H9 (cell line): ENCODE results near the gene AQP3. TPM values are rescaled to one million over a fixed set of nuclear protein-coding genes. Genes with fewer than 3 reads are reported as not detected.
A peak's percentile ranks its signal among the peaks of the same experiment; 100 is the strongest.

ENCODE experiments used
- DNase-seq: peaks from one replicate; pipeline ENCODE4 v3.0.0-alpha.2; 2017
- H2AFZ ChIP-seq: one replicate; pipeline ENCODE4 v1.6.1; 2013; ENCODE audit warnings: mild to moderate bottlenecking, low read length, control low read depth, moderate library complexity
- H2AK5ac ChIP-seq: 2 replicates; pipeline ENCODE4 v1.6.1; 2013; ENCODE audit warnings: low read length, control low read depth, mixed read lengths; ENCODE audit not compliant: insufficient read length
- H2BK120ac ChIP-seq: one replicate; pipeline ENCODE4 v1.6.1; 2013; ENCODE audit warnings: low read depth, mild to moderate bottlenecking, low read length, control low read depth, inconsistent platforms; ENCODE audit not compliant: poor library complexity, severe bottlenecking
- H2BK12ac ChIP-seq: 2 replicates; pipeline ENCODE4 v1.6.1; 2013; ENCODE audit warnings: low read length, control low read depth, mixed read lengths, low read depth; ENCODE audit not compliant: insufficient read length
- H2BK15ac ChIP-seq: 2 replicates; pipeline ENCODE4 v1.6.1; 2013; ENCODE audit warnings: low read depth, low read length, control low read depth
- H2BK20ac ChIP-seq: one replicate; pipeline ENCODE4 v1.6.1; 2013; ENCODE audit warnings: low read depth, mild to moderate bottlenecking, low read length, control low read depth, inconsistent platforms; ENCODE audit not compliant: poor library complexity, severe bottlenecking
- H2BK5ac ChIP-seq: 2 replicates; pipeline ENCODE4 v1.6.1; 2013; ENCODE audit warnings: low read length, control low read depth, mixed read lengths; ENCODE audit not compliant: insufficient read length
- H3K14ac ChIP-seq: 2 replicates; pipeline ENCODE4 v1.6.1; 2013; ENCODE audit warnings: low read length, control low read depth; ENCODE audit not compliant: insufficient read depth
- H3K18ac ChIP-seq: 2 replicates; pipeline ENCODE4 v1.6.1; 2013; ENCODE audit warnings: low read depth, mild to moderate bottlenecking, mixed read lengths, low read length, control low read depth; ENCODE audit not compliant: insufficient read length
- H3K23ac ChIP-seq: 2 replicates; pipeline ENCODE4 v1.6.1; 2013; ENCODE audit warnings: low read length, control low read depth, mixed read lengths, low read depth; ENCODE audit not compliant: insufficient read length
- H3K23me2 ChIP-seq: 2 replicates; pipeline ENCODE4 v1.6.1; 2013; ENCODE audit warnings: low read depth, mild to moderate bottlenecking, mixed read lengths, low read length, control low read depth; ENCODE audit not compliant: insufficient read length, poor library complexity, severe bottlenecking
- H3K27ac ChIP-seq: 2 replicates; pipeline ENCODE4 v1.5.1; 2013; ENCODE audit warnings: low read length, control low read depth, mixed read lengths, low read depth; ENCODE audit not compliant: insufficient read length
- H3K27me3 ChIP-seq: 2 replicates; pipeline ENCODE4 v1.6.1; 2013; ENCODE audit warnings: low read length, control low read depth, inconsistent platforms; ENCODE audit not compliant: insufficient read depth
- H3K4ac ChIP-seq: 2 replicates; pipeline ENCODE4 v1.6.1; 2013; ENCODE audit warnings: low read depth, mild to moderate bottlenecking, control low read depth, inconsistent platforms, low read length, moderate library complexity
- H3K4me1 ChIP-seq: 2 replicates; pipeline ENCODE4 v1.6.1; 2013; ENCODE audit warnings: low read length, control low read depth, inconsistent platforms; ENCODE audit not compliant: insufficient read depth
- H3K4me2 ChIP-seq: 2 replicates; pipeline ENCODE4 v1.6.1; 2013; ENCODE audit warnings: low read length, control low read depth, mixed read lengths; ENCODE audit not compliant: insufficient read length, insufficient read depth
- H3K56ac ChIP-seq: 2 replicates; pipeline ENCODE4 v1.6.1; 2013; ENCODE audit warnings: low read depth, mild to moderate bottlenecking, mixed read lengths, low read length, control low read depth; ENCODE audit not compliant: insufficient read length
- H3K79me1 ChIP-seq: 2 replicates; pipeline ENCODE4 v1.6.1; 2013; ENCODE audit warnings: low read depth, mild to moderate bottlenecking, moderate library complexity, low read length, control low read depth, inconsistent platforms; ENCODE audit not compliant: insufficient read depth, poor library complexity, severe bottlenecking
- H3K79me2 ChIP-seq: 2 replicates; pipeline ENCODE4 v1.6.1; 2013; ENCODE audit warnings: low read length, control low read depth, inconsistent platforms; ENCODE audit not compliant: insufficient read depth
- H3K9ac ChIP-seq: 2 replicates; pipeline ENCODE4 v1.6.1; 2013; ENCODE audit warnings: low read length, control low read depth, mixed read lengths; ENCODE audit not compliant: insufficient read length; ENCODE audit errors: extremely low read depth
- H3K9me3 ChIP-seq: one replicate; pipeline ENCODE4 v1.6.1; 2013; ENCODE audit warnings: low read depth, low read length, inconsistent platforms; ENCODE audit not compliant: control insufficient read depth
- H3T11ph ChIP-seq: one replicate; pipeline ENCODE4 v1.6.1; 2013; ENCODE audit warnings: mild to moderate bottlenecking, low read length, control low read depth, inconsistent platforms
- H4K20me1 ChIP-seq: one replicate; pipeline ENCODE4 v1.6.1; 2013; ENCODE audit not compliant: control insufficient read depth, insufficient read length, insufficient read depth
- H4K5ac ChIP-seq: 2 replicates; pipeline ENCODE4 v1.6.1; 2013; ENCODE audit warnings: low read depth, mild to moderate bottlenecking, mixed read lengths, low read length, control low read depth; ENCODE audit not compliant: insufficient read length
- H4K8ac ChIP-seq: replicated peaks from 2 replicates; pipeline ENCODE4 v1.6.1; 2013; ENCODE audit warnings: low read length, control low read depth, mixed read lengths, low read depth; ENCODE audit not compliant: insufficient read length
- H4K91ac ChIP-seq: 2 replicates; pipeline ENCODE4 v1.6.1; 2013; ENCODE audit warnings: low read depth, mild to moderate bottlenecking, moderate library complexity, mixed read lengths, low read length, control low read depth; ENCODE audit not compliant: insufficient read length
- H3K27ac Mint-ChIP-seq, 3 experiments: 2 replicates in 2 of 3; 3 replicates in 1 of 3; pipeline ENCODE4 v1.8.0; 2020 to 2021; ENCODE audit warnings: mixed read lengths in 3 of 3, mild to moderate bottlenecking in 1 of 3, moderate library complexity in 1 of 3
- H3K27me3 Mint-ChIP-seq: 2 replicates; pipeline ENCODE4 v1.8.0; 2021; ENCODE audit warnings: low read depth, mild to moderate bottlenecking, moderate library complexity, mixed read lengths
- H3K36me3 Mint-ChIP-seq, 3 experiments: 2 replicates in 2 of 3; 3 replicates in 1 of 3; pipeline ENCODE4 v1.8.0; 2020 to 2021; ENCODE audit warnings: low read depth in 3 of 3, mixed read lengths in 3 of 3; ENCODE audit not compliant: insufficient read depth in 1 of 3
- H3K4me1 Mint-ChIP-seq, 2 experiments: 2 replicates each; pipeline ENCODE4 v1.8.0; 2020; ENCODE audit warnings: mixed read lengths in 2 of 2
- H3K4me3 Mint-ChIP-seq, 2 experiments: 2 replicates in 1 of 2; 3 replicates in 1 of 2; pipeline ENCODE4 v1.8.0; 2020 to 2021; ENCODE audit warnings: mild to moderate bottlenecking in 2 of 2, mixed read lengths in 2 of 2, moderate library complexity in 1 of 2
- H3K9me3 Mint-ChIP-seq, 2 experiments: 2 replicates in 1 of 2; 3 replicates in 1 of 2; pipeline ENCODE4 v1.8.0; 2020; ENCODE audit warnings: mild to moderate bottlenecking in 2 of 2, mixed read lengths in 2 of 2, moderate library complexity in 1 of 2
- WGBS: extraction: QIAGEN DNeasy Blood & Tissue Kit; methylation state at CpG from one replicate; pipeline ENCODE4 v1.1.7; 2013; ENCODE audit warnings: missing lambda C conversion rate, low lambda C conversion rate, mixed read lengths; ENCODE audit not compliant: insufficient read length; ENCODE audit errors: extremely low coverage; 5-methylcytosine and 5-hydroxymethylcytosine counted together
- total RNA-seq: library from RNA; stranded (reverse); gene quantifications from 2 replicates; pipeline ENCODE4 v1.2.1, GENCODE V29; 2021
- TF ChIP-seq, protein P1 (sequence below): fragments of 200-600 bp; sonication (generic); conservative IDR thresholded peaks from 3 replicates; pipeline ENCODE4 v1.8.0; 2021; ENCODE audit warnings: antibody characterized with exemption, mild to moderate bottlenecking

The AQP3 gene
- total RNA-seq, 1 experiment from 2014 or later, result 1.6 TPM

DNA sequence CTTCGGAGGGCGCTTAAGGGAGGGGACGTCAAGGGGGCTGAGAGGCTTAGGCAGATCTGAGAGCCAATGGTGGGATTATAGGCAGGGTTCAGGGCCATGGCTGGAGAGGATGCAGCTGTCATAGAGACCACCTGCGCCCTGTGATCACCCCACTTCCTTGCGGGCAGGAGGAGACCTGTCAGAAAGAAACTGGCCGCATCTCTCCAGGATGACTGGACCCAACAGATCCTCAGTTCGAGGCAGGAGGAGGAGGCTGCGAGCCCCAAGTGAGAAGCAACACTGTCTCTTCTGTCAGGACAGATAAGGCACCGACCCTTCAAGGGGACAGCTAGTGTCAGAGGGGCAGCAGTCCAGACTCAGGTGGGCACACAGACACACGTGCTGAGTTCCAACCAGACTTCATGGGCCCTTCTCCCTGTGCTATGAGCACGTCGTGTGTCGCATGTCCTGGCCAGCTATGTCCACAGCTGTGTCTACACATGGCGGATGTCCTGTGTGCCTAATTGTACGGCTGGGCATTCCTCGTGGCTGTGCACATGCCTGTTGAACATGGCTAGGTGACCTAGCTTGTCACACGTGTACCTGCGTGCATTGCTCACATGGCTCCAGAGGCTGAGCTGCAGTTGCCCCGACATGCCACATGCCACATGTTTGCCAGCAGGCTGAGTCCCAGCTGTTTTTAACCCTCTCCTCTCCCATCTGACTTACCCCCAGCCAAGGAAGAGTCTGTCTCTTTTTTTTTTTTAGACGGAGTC lies 583 bp upstream of the AQP3 start:
- Histone ChIP-seq H3T11ph (no peak overlapping the region), H3K56ac (no peak overlapping the region), H3K4ac (no peak overlapping the region), H2BK20ac (no peak overlapping the region), H4K20me1 (no peaks in the 10 kb centered on the region), H4K91ac (no peak overlapping the region), H2AFZ (no peak overlapping the region), H4K8ac (no peak overlapping the region), H2BK5ac (no peak overlapping the region), H3K27ac (no peak overlapping the region), H2BK15ac (no peak overlapping the region), H3K18ac (no peak overlapping the region), H2AK5ac (no peak overlapping the region), H3K9ac (no peak overlapping the region), H4K5ac (no peak overlapping the region), H3K79me2 (no peaks in the 10 kb centered on the region), H3K23me2 (peaks cover 6% of the 10 kb centered on the region), H3K4me2 (peak overlapping the region; percentile 79), H3K4me1 (peaks cover 4% of the 10 kb centered on the region; the same call in 1 of the 2 replicates), H3K14ac (no peak overlapping the region), H3K23ac (no peak overlapping the region), H3K9me3 (no peaks in the 10 kb centered on the region), H3K79me1 (no peaks in the 10 kb centered on the region), H2BK12ac (no peak overlapping the region), H2BK120ac (no peak overlapping the region), H3K27me3 (peaks cover 4% of the 10 kb centered on the region; the same call in 1 of the 2 replicates)
- Mint-ChIP-seq H3K27ac (no peak overlapping the region), H3K27me3 (peaks cover 50% of the 10 kb centered on the region), H3K4me1 (peaks cover 29 to 49% of the 10 kb centered on the region in 2 experiments), H3K9me3 (no peaks in the 10 kb centered on the region), H3K36me3 (no peaks in the 10 kb centered on the region), H3K4me3 (peak overlapping the region; percentile 69 to 84)
- no CpG with 5 or more reads among the region's 20 CpGs for WGBS
- DNase-seq, result no peak
- TF ChIP-seq, protein P1, sequence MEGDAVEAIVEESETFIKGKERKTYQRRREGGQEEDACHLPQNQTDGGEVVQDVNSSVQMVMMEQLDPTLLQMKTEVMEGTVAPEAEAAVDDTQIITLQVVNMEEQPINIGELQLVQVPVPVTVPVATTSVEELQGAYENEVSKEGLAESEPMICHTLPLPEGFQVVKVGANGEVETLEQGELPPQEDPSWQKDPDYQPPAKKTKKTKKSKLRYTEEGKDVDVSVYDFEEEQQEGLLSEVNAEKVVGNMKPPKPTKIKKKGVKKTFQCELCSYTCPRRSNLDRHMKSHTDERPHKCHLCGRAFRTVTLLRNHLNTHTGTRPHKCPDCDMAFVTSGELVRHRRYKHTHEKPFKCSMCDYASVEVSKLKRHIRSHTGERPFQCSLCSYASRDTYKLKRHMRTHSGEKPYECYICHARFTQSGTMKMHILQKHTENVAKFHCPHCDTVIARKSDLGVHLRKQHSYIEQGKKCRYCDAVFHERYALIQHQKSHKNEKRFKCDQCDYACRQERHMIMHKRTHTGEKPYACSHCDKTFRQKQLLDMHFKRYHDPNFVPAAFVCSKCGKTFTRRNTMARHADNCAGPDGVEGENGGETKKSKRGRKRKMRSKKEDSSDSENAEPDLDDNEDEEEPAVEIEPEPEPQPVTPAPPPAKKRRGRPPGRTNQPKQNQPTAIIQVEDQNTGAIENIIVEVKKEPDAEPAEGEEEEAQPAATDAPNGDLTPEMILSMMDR, result no peak
